Naive thymus-derived CD4-positive, alpha-beta T cell (primary cell): ENCODE data around the gene ACAT2. TPM values are rescaled to one million over a fixed set of nuclear protein-coding genes. Genes with fewer than 3 reads are reported as not detected.

Experiments
- ATAC-seq: fragments of 150-1000 bp; cut with Tn5 transposase; 2 replicates; pipeline ENCODE4 v1.10.0; 2021; ENCODE audit warnings: mild to moderate bottlenecking, moderate library complexity
- CTCF ChIA-PET: fragments of 350-600 bp; sonication (Branson Sonifier 250); formaldehyde crosslinking; loops from one replicate; lab custom pipeline; 2021; ENCODE audit warnings: antibody characterized with exemption; lab: Charles Lee
- POLR2A ChIA-PET: fragments of 350-600 bp; sonication (Branson Sonifier 250); formaldehyde crosslinking; loops from one replicate; lab custom pipeline; 2021; ENCODE audit warnings: antibody characterized with exemption, inconsistent platforms; lab: Charles Lee
- DNase-seq, 9 donors: peaks; one replicate each; pipeline versions ENCODE4 v3.0.0 to v3.0.0-alpha.2; 2020 to 2022; ENCODE audit warnings: mixed read lengths in 1 of 9
- H3K27ac ChIP-seq: one replicate; pipeline ENCODE4 v1.7.0; 2013; ENCODE audit warnings: mild to moderate bottlenecking, low read depth, low read length, moderate library complexity
- H3K27me3 ChIP-seq, 2 donors: one replicate each; pipeline ENCODE4 v1.7.0; 2013; ENCODE audit warnings: low read length in 2 of 2, mild to moderate bottlenecking in 2 of 2, moderate library complexity in 2 of 2; ENCODE audit not compliant: control insufficient read depth in 2 of 2, insufficient read depth in 2 of 2
- H3K36me3 ChIP-seq, 3 experiments: 1 replicate in 2 of 3; 2 replicates in 1 of 3; pipeline ENCODE4 v1.7.0; 2013; ENCODE audit warnings: low read length in 3 of 3, mild to moderate bottlenecking in 3 of 3, moderate library complexity in 1 of 3; ENCODE audit not compliant: insufficient read depth in 3 of 3, control insufficient read depth in 2 of 3
- H3K4me1 ChIP-seq, 2 donors: one replicate each; pipeline ENCODE4 v1.7.0; 2013; ENCODE audit warnings: low read length in 2 of 2, mild to moderate bottlenecking in 2 of 2, moderate library complexity in 1 of 2; ENCODE audit not compliant: control insufficient read depth in 2 of 2, insufficient read depth in 2 of 2
- H3K4me3 ChIP-seq: 2 replicates; pipeline ENCODE4 v1.7.0; 2013; ENCODE audit warnings: mild to moderate bottlenecking, low read length
- H3K9me3 ChIP-seq, 3 experiments: 1 replicate in 2 of 3; 2 replicates in 1 of 3; pipeline ENCODE4 v1.7.0; 2013; ENCODE audit warnings: low read length in 3 of 3; ENCODE audit not compliant: control insufficient read depth in 2 of 3
- H3K27ac Mint-ChIP-seq, 9 donors: one replicate each; pipeline ENCODE4 v1.8.0; 2020 to 2022; ENCODE audit warnings: mixed read lengths in 9 of 9, mild to moderate bottlenecking in 8 of 9, moderate library complexity in 5 of 9, inconsistent platforms in 2 of 9
- H3K27me3 Mint-ChIP-seq, 5 donors: one replicate each; pipeline ENCODE4 v1.8.0; 2021 to 2022; ENCODE audit warnings: mixed read lengths in 5 of 5, mild to moderate bottlenecking in 1 of 5
- H3K36me3 Mint-ChIP-seq, 5 donors: one replicate each; pipeline ENCODE4 v1.8.0; 2020 to 2022; ENCODE audit warnings: mixed read lengths in 5 of 5, mild to moderate bottlenecking in 3 of 5, inconsistent platforms in 1 of 5
- H3K4me1 Mint-ChIP-seq, 7 donors: one replicate each; pipeline ENCODE4 v1.8.0; 2020 to 2022; ENCODE audit warnings: mixed read lengths in 7 of 7, mild to moderate bottlenecking in 3 of 7, inconsistent platforms in 1 of 7
- H3K4me3 Mint-ChIP-seq, 10 donors: one replicate each; pipeline ENCODE4 v1.8.0; 2020 to 2022; ENCODE audit warnings: mild to moderate bottlenecking in 10 of 10, mixed read lengths in 10 of 10, moderate library complexity in 6 of 10, inconsistent platforms in 2 of 10
- H3K9me3 Mint-ChIP-seq, 11 donors: one replicate each; pipeline ENCODE4 v1.8.0; 2020 to 2022; ENCODE audit warnings: mixed read lengths in 11 of 11, mild to moderate bottlenecking in 4 of 11, inconsistent platforms in 1 of 11, moderate library complexity in 1 of 11
- intact Hi-C, 2 donors: fragments of 100-400 bp; cut with micrococcal nuclease; formaldehyde crosslinking; loops; one replicate each; pipeline ENCODE4 v1.15.1; 2023
- polyA plus RNA-seq, 2 donors: library from polyadenylated mRNA; unstranded; fragments of 300-500 nt; fragmentation: Illumina TruSeq; gene quantifications; one replicate each; pipeline ENCODE4 v1.2.3, GENCODE V29; 2021
- total RNA-seq, 6 experiments: library from RNA in 5 of 6; stranded (reverse) in 5 of 6; gene quantifications; 1 replicate in 5 of 6; 2 replicates in 1 of 6; pipeline ENCODE4 v1.2.3 and lab custom pipeline; 2021 to 2026

Gene ACAT2
- total and polyA plus RNA-seq, 7 experiments from 2014 or later: 18.5 to 53.9 (median 29.0) TPM

DNA sequence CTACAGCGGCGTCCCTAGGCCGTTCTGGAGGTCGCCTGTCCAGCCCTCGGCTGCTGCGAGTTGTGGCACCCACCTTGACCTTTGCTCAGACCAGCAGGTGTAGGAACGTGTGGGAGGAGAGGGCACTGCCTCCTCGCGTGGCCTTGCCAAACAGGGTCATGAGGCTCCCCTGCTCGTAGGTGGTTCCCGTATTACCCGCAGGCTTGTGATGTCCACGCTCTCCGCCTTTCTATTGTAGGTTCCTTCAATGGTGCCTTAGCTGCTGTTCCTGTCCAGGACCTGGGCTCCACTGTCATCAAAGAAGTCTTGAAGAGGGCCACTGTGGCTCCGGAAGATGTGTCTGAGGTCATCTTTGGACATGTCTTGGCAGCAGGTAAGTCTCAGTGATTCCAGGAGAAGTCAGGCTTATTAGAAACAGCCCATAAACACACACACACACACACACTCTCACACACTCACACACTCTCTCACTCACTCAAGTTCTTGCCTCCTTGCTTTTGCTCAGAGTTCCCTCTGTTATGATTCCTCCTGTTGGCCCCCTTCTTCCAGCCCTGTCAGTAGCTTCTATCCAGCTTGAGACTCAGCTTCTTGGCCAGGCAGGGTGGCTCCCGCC is 942 bp downstream of the ACAT2 start:
- no peaks in the 10 kb centered on the region for H3K9me3 ChIP-seq
- intact Hi-C loops: loop anchor here (1.0 to 5.0 kb wide), 5 partner anchors 27 to 1595 kb away; partner anchors contain the start of genes SOD2 (in 2 of the 2), TCP1 (in 2 of the 2), WTAP (in 2 of the 2) and GTF2H5 (in 1 of the 2)
- Mint-ChIP-seq H3K36me3 (peaks cover 4 to 29% (median 18%) of the 10 kb centered on the region in 5 donors), H3K4me3 (peak overlapping the region; percentile 84 to 97 (median 94)), H3K27me3 (no peaks in the 10 kb centered on the region), H3K4me1 (peaks cover 23 to 48% (median 34%) of the 10 kb centered on the region in 7 donors), H3K27ac (peak overlapping the region; percentile 93 to 99 (median 97)), H3K9me3 (no peaks in the 10 kb centered on the region)
- H3K36me3 ChIP-seq: peaks cover 0 to 38% (median 7%) of the 10 kb centered on the region in 3 experiments
- H3K27ac ChIP-seq: peak overlapping the region; percentile 98
- ATAC-seq (peak; percentile 14), DNase-seq (peak in 3 of 9 donors; percentile 11 to 50 (median 50))
- peak overlapping the region; percentile 99 for H3K4me3 ChIP-seq
- POLR2A ChIA-PET: interaction anchor here (0.8 to 8.3 kb wide), 7 partner anchors 19 to 70 kb away, joined by 3 to 101 read pairs (median 13); partner anchors contain the start of genes MRPL18, SOD2, TCP1 and WTAP
- H3K27me3 ChIP-seq: no peaks in the 10 kb centered on the region
- peaks cover 6 to 15% of the 10 kb centered on the region in 2 donors for H3K4me1 ChIP-seq
- CTCF ChIA-PET: no interaction called here

DNA sequence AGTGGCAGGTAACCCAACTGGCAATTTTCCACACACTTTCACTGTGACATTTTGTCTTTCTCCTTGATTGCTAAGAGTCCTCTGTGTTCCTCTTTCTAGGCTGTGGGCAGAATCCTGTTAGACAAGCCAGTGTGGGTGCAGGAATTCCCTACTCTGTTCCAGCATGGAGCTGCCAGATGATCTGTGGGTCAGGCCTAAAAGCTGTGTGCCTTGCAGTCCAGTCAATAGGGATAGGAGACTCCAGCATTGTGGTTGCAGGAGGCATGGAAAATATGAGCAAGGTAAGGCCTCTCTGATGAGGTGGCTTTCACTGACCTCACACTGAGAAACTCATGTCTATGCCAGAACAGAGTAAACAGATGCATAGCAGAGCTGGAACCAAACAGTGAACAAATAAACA is 5.1 kb downstream of the ACAT2 start:
- H3K27me3 Mint-ChIP-seq: no peaks in the 10 kb centered on the region
- H3K9me3 Mint-ChIP-seq: peaks cover 0 to 11% (median 0%) of the 10 kb centered on the region in 11 donors
- ChIA-PET CTCF (interaction anchor here (1.0 kb wide), 1 partner anchor 23 kb away, joined by 3 read pairs; the partner anchor contains the start of genes MRPL18 and TCP1), POLR2A (interaction anchor here (8.3 kb wide), 1 partner anchor 22 kb away, joined by 101 read pairs; the partner anchor contains the start of genes MRPL18 and TCP1)
- H3K27ac ChIP-seq: no peak overlapping the region
- H3K4me1 ChIP-seq: peaks cover 6 to 9% of the 10 kb centered on the region in 2 donors
- H3K4me1 Mint-ChIP-seq: peaks cover 11 to 29% (median 14%) of the 10 kb centered on the region in 7 donors
- H3K4me3 Mint-ChIP-seq: no peak overlapping the region
- DNase-seq (no peak), ATAC-seq (no peak)
- H3K9me3 ChIP-seq: no peaks in the 10 kb centered on the region
- H3K36me3 ChIP-seq: peaks cover 0 to 57% (median 12%) of the 10 kb centered on the region in 3 experiments
- H3K27me3 ChIP-seq: no peaks in the 10 kb centered on the region
- H3K27ac Mint-ChIP-seq: peak overlapping the region in 1 of 9 donors; percentile 55
- intact Hi-C loops: no loop called here
- no peak overlapping the region for H3K4me3 ChIP-seq
- peaks cover 13 to 58% (median 41%) of the 10 kb centered on the region in 5 donors for H3K36me3 Mint-ChIP-seq

GRCh38 chr6:159769470-159769869 is 7.6 kb downstream of the ACAT2 start:
- Histone ChIP-seq H3K9me3 (no peaks in the 10 kb centered on the region), H3K4me1 (no peaks in the 10 kb centered on the region), H3K27ac (no peak overlapping the region), H3K27me3 (no peaks in the 10 kb centered on the region), H3K36me3 (peaks cover 0 to 57% (median 12%) of the 10 kb centered on the region in 3 experiments), H3K4me3 (no peak overlapping the region)
- Mint-ChIP-seq H3K27ac (no peak overlapping the region), H3K4me1 (peaks cover 4 to 22% (median 5%) of the 10 kb centered on the region in 7 donors), H3K9me3 (peaks cover 0 to 11% (median 0%) of the 10 kb centered on the region in 11 donors), H3K4me3 (no peak overlapping the region), H3K27me3 (no peaks in the 10 kb centered on the region), H3K36me3 (peaks cover 13 to 68% (median 45%) of the 10 kb centered on the region in 5 donors)
- intact Hi-C loops: no loop called here
- ATAC-seq (no peak), DNase-seq (no peak)
- POLR2A ChIA-PET: interaction anchor here (1.2 to 2.0 kb wide), 5 partner anchors 10 to 43 kb away, joined by 3 to 7 read pairs (median 4); partner anchors contain the start of gene MRPL18
- CTCF ChIA-PET: no interaction called here

GRCh38 chr6:159772196-159772595 is 10.4 kb downstream of the ACAT2 start:
- H3K4me1 ChIP-seq: no peaks in the 10 kb centered on the region
- H3K27me3 Mint-ChIP-seq: no peaks in the 10 kb centered on the region
- no peak overlapping the region for H3K27ac ChIP-seq
- H3K36me3 Mint-ChIP-seq: peaks cover 17 to 65% (median 41%) of the 10 kb centered on the region in 5 donors
- H3K4me3 Mint-ChIP-seq: no peak overlapping the region
- ATAC-seq (no peak), DNase-seq (no peak)
- POLR2A ChIA-PET: interaction anchor here (0.9 to 1.4 kb wide), 3 partner anchors 11 to 18 kb away, joined by 4 to 5 read pairs (median 4); partner anchors contain the start of genes ACAT2, MRPL18 and TCP1
- H3K4me3 ChIP-seq: no peak overlapping the region
- H3K9me3 ChIP-seq: no peaks in the 10 kb centered on the region
- intact Hi-C loops: no loop called here
- no peaks in the 10 kb centered on the region for H3K27me3 ChIP-seq
- peaks cover 0 to 11% (median 0%) of the 10 kb centered on the region in 11 donors for H3K9me3 Mint-ChIP-seq
- CTCF ChIA-PET: no interaction called here
- no peak overlapping the region for H3K27ac Mint-ChIP-seq
- H3K4me1 Mint-ChIP-seq: peaks cover 0 to 11% (median 0%) of the 10 kb centered on the region in 7 donors
- H3K36me3 ChIP-seq: peaks cover 0 to 67% (median 10%) of the 10 kb centered on the region in 3 experiments

DNA sequence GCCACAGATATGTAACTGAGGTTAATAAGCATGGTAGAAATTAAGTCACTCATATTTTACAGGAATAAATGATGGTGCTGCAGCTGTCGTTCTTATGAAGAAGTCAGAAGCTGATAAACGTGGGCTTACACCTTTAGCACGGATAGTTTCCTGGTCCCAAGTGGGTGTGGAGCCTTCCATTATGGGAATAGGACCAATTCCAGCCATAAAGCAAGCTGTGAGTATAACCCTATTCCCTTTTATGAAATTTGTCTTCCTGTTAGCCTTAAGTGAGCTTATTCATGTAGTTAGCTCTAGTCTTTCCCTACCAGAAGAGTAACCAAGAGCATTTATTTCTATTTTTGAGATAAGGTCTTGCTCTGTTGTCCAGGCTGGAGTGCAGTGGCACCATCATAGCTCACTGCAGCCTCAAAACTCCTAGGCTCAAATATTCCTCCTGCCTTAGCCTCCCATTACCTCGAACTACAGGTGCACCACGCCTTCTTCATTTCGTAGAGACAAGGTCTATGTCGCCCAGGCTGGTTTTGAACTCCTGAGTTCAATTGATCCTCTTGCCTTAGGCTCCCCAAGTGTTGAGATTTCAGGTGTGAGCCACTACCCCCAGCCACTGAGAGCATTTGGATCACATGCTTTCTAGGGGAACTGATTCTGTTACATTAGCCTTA is 15.5 kb downstream of the ACAT2 start:
- DNase-seq: no peak
- no peak overlapping the region for H3K4me3 ChIP-seq
- H3K4me1 ChIP-seq: peaks cover 0 to 2% of the 10 kb centered on the region in 2 donors
- Mint-ChIP-seq H3K27ac (peak overlapping the region in 5 of 9 donors; percentile 12 to 79 (median 45)), H3K4me1 (peaks cover 7 to 20% (median 8%) of the 10 kb centered on the region in 7 donors), H3K9me3 (no peaks in the 10 kb centered on the region), H3K4me3 (no peak overlapping the region), H3K36me3 (peaks cover 10 to 54% (median 29%) of the 10 kb centered on the region in 5 donors), H3K27me3 (no peaks in the 10 kb centered on the region)
- ChIA-PET POLR2A (no interaction called here), CTCF (no interaction called here)
- peaks cover 19 to 81% (median 22%) of the 10 kb centered on the region in 3 experiments for H3K36me3 ChIP-seq
- H3K27me3 ChIP-seq: no peaks in the 10 kb centered on the region
- no peak overlapping the region for H3K27ac ChIP-seq
- no peaks in the 10 kb centered on the region for H3K9me3 ChIP-seq
- no peak for ATAC-seq
- intact Hi-C loops: no loop called here

- no peaks in the 10 kb centered on the region for H3K27me3 ChIP-seq
- CTCF ChIA-PET: no interaction called here
- no peak for ATAC-seq
- peak overlapping the region in 5 of 9 donors; percentile 14 to 64 (median 59) for H3K27ac Mint-ChIP-seq
- H3K4me3 ChIP-seq: no peak overlapping the region
- H3K4me1 Mint-ChIP-seq: peaks cover 13 to 28% (median 16%) of the 10 kb centered on the region in 7 donors
- peaks cover 19 to 88% (median 29%) of the 10 kb centered on the region in 3 experiments for H3K36me3 ChIP-seq
- no peak overlapping the region for H3K27ac ChIP-seq
- H3K36me3 Mint-ChIP-seq: peaks cover 17 to 60% (median 36%) of the 10 kb centered on the region in 5 donors
- intact Hi-C loops: no loop called here
- no peaks in the 10 kb centered on the region for H3K27me3 Mint-ChIP-seq
- H3K4me3 Mint-ChIP-seq: no peak overlapping the region
- POLR2A ChIA-PET: no interaction called here
- H3K9me3 Mint-ChIP-seq: no peaks in the 10 kb centered on the region
- H3K9me3 ChIP-seq: no peaks in the 10 kb centered on the region
- peaks cover 0 to 7% of the 10 kb centered on the region in 2 donors for H3K4me1 ChIP-seq
- DNase-seq: no peak
Observed at GRCh38 chr6:159778131-159778530, 16.3 kb downstream of the ACAT2 start.
